Activated naive CD4-positive, alpha-beta T cell treated with anti-CD3 and anti-CD28 coated beads, Interleukin-2, amount 50 U/mL, for 16 hours (primary cell): ENCODE results near the gene ASAH2.
"Not testable (repeated sequence)": the region's sequence is repeated elsewhere in the genome, so short reads cannot be mapped to it uniquely, and the experiment has no call there.

Experiments
- DNase-seq: peaks from one replicate; pipeline ENCODE4 v3.0.0-alpha.2; 2020

ASAH2 gene

GRCh38 chr10:50251394-50251793 lies at the start of gene ASAH2:
Gene ASAH2, minus strand, starts transcription at chr10:50251516. Its CDS starts 2,906 bp downstream, at chr10:50248610.
- DNase-seq: no peak

DNA sequence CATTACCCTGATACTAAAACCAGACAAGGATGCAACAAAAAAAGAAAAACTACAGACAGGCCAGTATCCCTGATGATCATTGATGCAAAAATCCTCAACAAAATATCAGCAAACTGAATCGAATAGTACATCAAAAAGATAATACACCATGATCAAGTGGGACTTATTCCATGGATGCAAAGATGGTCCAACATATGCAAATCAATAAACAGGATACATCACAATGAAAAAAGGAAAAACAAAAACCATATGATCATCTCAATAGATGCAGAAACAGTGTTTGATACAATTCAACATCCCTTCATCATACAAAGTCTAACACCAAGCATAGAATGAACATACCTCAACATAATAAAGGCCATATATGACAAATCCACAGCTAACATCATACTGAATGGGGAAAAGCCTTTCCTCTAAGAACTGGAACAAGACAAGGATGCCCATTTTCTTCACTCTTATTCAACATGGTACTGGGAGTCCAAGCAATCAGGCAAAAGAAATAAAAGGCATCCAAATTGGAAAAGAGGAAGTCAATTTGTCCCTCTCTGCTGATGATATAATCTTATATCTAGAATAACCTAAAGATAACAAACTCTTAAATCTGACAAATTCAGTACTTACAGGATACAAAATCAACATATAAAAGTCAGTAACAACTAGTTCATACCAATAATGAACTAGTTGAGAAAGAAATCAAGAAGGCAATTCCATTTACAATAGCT lies 48.8 kb upstream of the ASAH2 start:
- DNase-seq: no peak

DNA sequence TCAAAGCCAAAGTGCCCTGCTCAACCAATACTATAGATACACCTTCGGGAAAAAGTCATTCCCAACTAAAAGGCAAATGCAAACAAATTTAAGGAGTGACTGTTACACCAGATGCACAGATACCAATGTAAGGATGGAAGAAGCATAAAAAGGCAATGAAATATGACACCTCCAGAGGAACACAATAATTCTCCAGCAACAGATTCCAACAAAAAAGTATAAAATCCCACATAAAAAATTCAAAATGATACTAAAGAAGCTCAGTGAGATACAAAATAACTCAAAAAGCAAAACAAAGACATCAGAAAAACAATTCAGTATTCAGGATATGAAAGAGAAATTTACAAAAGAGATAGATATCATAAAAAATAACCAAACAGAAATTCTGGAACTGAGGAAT lies 44.1 kb upstream of the ASAH2 start:
- no peak for DNase-seq

DNA sequence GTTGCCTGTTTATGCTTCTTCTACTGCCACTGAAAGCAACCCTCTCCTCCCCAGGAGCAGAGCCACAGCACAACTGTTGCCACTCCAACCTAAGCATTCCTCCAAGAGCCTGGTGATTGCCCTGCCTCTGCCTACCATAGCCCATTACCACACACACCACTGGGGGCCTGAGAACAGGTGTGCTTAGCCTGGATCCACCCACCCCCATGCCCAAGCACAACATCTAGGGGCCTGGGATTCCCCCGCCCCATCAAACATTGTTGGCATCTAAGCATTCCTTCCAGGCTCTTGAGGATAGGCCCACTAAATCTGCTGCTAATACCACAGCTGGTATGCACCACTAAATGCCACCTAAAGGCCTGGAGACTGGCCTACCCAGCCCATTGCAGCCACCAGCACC lies 43.3 kb upstream of the ASAH2 start:
- no peak for DNase-seq

DNA sequence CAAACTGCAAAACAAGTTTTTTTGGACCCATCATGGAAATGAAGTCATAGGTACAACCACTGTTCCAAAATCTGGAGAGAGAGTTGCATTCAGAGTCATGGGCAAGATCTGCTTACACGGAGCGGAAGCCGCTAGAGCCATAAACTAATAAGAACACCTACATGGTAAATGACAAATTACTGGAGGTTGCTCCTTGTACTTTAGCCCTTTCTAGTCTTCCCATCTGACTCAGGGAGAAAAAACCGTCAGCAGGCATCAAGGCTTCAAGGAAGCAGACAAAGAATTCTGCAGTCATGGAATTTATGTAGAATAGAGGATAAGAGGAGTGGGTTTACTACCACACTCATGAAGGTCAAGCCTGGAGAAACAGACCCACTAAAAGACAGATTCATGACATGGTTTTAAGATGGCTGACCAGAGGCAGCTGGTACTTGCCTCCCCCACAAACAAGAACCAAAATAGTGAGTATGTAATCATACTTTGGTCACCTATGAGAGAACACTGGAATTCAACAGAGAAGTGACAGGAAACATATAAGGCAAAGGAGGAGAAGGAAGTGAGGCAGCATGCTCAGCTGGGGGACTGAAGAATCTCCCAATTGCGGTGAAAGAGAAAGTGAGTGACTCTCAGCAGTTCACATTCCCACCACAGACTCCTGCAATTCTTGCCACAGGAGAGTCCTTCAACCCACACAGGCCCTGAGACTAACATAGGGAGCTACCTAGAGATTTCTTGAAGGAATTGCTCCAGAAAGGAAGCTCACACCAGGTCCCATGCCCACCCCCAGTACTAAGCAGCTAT lies 42.4 kb upstream of the ASAH2 start:
- DNase-seq: no peak

DNA sequence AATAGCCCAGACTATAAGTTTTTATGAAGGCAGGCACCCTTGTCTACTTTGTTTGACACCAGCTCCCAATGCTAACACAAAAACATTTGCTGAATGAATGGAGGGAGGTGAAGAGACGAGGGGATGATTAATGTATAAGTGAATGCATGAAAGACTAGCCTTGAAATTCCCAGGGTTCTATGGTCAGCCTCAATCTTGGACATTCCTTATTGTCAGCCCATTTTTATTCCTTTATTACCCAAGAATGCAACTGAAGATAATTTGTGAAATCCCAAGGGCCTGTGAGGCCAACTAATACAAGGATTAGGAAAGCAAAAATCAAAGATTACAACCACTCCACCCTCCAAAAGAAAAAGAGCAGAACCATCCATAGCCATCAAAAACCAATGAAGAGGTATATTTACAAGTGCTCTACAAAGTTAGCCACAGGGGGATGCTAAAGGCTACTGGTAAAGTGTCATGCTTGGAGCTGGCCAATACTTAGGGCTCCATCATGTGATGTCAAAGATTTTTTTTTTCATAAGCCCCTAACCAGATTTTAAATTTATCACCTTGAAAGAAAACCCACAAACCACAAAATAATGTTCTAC lies 40.0 kb upstream of the ASAH2 start:
- DNase-seq: no peak

DNA sequence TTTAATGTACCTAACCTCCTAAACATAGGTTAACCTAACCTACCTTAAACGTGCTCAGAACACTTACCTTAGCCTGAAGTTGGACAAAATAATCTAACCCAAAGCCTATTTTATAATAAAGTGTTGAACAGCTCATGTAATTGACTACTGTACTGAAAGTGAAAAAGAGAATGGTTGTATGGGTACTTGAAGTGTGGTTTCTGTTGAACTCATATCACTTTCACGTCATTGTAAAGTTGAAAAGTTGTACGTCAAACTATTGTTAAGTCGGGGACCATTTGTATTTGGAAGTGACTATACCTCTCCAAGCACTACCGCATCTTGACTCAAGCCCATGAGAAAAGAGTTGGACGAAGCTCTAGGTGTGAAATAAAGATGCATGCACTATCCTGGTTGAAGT lies 37.9 kb upstream of the ASAH2 start:
- DNase-seq: no peak

- no peak for DNase-seq
Observed at GRCh38 chr10:50286996-50287803, 35.9 kb upstream of the ASAH2 start.

DNA sequence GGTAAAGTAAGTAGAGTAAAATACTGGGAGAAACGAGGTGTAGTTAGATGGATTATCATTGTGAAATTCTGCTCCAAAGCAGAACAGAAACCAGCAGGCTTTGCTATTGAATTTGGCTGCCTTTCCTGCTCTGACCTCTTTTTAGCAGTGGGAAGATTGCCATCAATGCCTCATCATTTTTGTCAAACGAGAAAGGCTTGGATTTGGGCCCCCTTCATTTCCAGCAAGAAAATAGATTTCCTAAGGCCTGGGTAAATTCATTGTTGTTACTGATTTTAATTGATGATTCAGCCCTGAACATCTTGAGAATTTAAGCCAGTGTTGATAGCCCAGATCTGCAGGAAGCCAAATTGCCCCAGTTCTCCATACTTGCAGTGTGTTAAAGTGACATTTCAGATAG lies 35.2 kb upstream of the ASAH2 start:
- no peak for DNase-seq

- DNase-seq: no peak
Observed at GRCh38 chr10:50281967-50282522, 30.7 kb upstream of the ASAH2 start.

- no peak for DNase-seq
Observed at GRCh38 chr10:50281210-50281966, 30.1 kb upstream of the ASAH2 start.

DNA sequence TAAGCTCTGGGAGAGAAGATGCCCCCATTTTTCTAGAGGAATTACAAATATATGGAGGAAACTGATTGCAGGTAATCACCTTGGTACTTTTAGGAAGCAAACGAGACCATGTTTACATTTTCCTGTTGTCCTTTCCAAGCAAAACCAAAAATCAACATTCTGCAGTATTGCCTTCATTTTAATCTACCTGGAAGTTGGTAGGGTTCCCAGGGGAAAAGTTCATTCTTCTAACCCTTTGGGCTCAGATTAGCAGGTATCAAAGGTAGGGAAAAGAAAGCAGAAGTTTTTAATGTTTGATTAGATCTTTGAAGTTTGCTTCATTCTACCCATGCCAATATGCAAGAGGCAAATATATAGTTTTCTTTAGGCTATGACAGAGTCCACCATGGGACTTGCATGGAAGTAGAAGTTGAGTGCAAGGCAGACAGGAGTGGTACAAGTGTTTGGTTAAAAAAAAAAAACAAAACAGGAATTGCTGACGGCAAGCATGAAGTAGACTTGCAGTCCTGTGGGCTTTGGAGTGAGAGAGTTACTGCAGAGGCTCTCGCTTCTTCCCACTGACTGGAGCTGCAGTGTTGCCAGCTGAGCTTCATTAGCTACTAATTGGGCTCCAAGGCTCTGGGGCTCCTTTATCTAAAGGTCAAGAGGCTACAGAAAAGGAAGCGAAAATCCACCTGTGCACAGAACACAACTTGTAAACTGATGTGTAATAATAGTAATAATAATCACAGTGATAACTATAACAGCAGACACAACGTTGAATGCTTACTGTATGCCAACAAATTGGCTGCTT lies 28.9 kb upstream of the ASAH2 start:
- DNase-seq: no peak

GRCh38 chr10:50279489-50279888 lies 28.2 kb upstream of the ASAH2 start:
- DNase-seq: no peak

GRCh38 chr10:50275650-50276235 lies 24.4 kb upstream of the ASAH2 start:
- DNase-seq: peak; percentile 15

DNA sequence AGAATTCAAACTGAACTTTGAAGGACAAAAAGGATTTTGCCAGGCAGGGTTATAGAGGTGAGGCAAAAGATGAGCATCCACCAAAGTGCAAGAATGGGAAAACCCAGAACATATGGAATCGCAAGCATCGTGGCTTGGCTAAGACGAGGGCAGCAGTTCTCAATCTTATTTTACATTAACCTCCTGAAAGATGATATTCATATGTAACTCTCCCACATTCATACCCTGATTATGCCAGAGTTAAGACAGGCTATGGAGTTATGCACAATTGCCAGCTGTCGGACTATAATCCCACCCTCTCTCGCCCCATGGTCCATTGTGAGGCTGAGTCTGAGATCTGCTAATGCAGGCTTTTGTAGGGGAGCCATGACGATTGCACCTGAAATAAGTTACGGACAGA lies 21.2 kb upstream of the ASAH2 start:
- DNase-seq: no peak

GRCh38 chr10:50271564-50272250 lies 20.4 kb upstream of the ASAH2 start:
- DNase-seq: no peak

GRCh38 chr10:50267877-50268276 lies 16.6 kb upstream of the ASAH2 start:
- not testable (repeated sequence) for DNase-seq

DNA sequence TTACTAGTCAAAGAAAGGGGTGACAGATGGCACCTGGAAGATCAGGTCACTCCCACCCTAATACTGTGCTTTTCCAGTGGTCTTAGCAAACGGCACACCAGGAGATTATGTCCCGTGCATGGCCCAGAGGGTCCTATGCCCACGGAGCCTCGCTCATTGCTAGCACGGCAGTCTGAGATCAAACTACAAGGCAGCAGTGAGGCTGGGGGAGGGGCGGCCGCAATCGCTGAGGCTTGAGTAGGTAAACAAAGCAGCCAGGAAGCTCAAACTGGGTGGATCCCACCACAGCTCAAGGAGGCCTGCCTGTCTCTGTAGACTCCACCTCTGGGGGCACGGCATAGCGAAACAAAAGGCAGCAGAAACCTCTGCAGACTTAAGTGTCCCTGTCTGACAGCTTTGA lies 11.3 kb upstream of the ASAH2 start:
- not testable (repeated sequence) for DNase-seq

DNA sequence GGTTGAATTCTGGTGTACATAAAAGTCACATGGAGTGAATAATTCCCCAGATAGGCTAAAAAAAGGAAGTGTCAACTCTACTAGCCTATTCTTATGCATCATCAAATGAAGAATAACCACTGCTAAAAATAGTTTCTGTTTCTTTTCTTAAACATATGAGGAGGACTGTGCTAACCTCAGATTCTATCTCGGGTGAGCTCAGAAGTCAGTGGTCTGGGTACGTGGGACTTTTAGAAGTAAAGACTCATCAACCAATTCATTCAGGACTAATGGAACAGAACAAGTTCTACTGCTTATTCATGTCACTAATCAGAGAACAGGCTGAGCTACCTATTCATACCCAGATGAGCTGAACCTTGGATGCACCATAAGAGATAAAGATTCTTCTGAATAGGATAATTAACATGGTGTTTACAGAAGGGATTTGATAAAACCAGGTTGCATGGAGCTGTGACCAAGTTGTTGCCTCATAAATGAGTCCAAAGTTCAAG lies 9.5 kb upstream of the ASAH2 start:
- DNase-seq: no peak

- no peak for DNase-seq
Observed at GRCh38 chr10:50254479-50254878, 3.2 kb upstream of the ASAH2 start.
